ENCODE data around the gene SUGCT. TPM values are rescaled to one million over a fixed set of nuclear protein-coding genes. Genes with fewer than 3 reads are reported as not detected.

Gene SUGCT
- total and polyA plus RNA-seq, 2 of the 8 experiments (the other 6 are each of a cell fraction or from before 2014, with no cell fraction given), result 2.8 to 5.4 TPM

GRCh38 chr7:40489844-40490602 lies 355.2 kb downstream of the SUGCT start:
- WGBS, 2 experiments (ENCODE audit: extremely low coverage in 1 of 2, insufficient coverage in 1 of 2, insufficient read length in 1 of 2, insufficient replicate concordance in 2 of 2, low coverage in 1 of 2, low lambda C conversion rate in 2 of 2, missing lambda C conversion rate in 1 of 2), result 82% methylated on average over 2 of the region's 2 CpGs; no CpG with 5 or more reads in 1 of the 2 experiments
- POLR2A ChIA-PET (ENCODE audit: partially characterized antibody), result no interaction called here

More at GRCh38 chr7:40489844-40490602, 355.2 kb downstream of the SUGCT start:
- no peak overlapping the region for H3K18ac ChIP-seq (ENCODE audit: extremely low read depth, low read length)
- H2BK15ac ChIP-seq (ENCODE audit: low read length), result no peak overlapping the region
- H4K20me1 ChIP-seq (replicated peaks in 1 of 2; ENCODE audit: control insufficient read depth in 1 of 2, insufficient read depth in 2 of 2, low read length in 2 of 2), result no peaks in the 10 kb centered on the region
- no peaks in the 10 kb centered on the region for H3K27me3 ChIP-seq (replicated peaks in 1 of 4; ENCODE audit: control insufficient read depth in 3 of 4, extremely low read depth in 1 of 4, insufficient read depth in 3 of 4, low read length in 3 of 4)
- no peaks in the 10 kb centered on the region for H3K36me3 ChIP-seq (ENCODE audit: control insufficient read depth in 2 of 4, insufficient read depth in 4 of 4, low read length in 3 of 4)
- H3K27ac ChIP-seq (ENCODE audit: low read depth, low read length), result no peak overlapping the region
- no peak overlapping the region for H3K14ac ChIP-seq (ENCODE audit: insufficient read length)
- no peak overlapping the region for H2BK5ac ChIP-seq (ENCODE audit: low read depth, low read length)
- no peak overlapping the region for H3K4me2 ChIP-seq (ENCODE audit: insufficient read depth in 1 of 2, low read depth in 2 of 2, low read length in 2 of 2)
- H3K79me2 ChIP-seq (ENCODE audit: control insufficient read depth in 1 of 2, insufficient read depth in 2 of 2, low read length in 2 of 2), result no peaks in the 10 kb centered on the region
- no peak for TF ChIP-seq CREB1 (IDR thresholded peaks at IDR 0.05)
- TF ChIP-seq RAD21 (IDR thresholded peaks at IDR 0.05 in 1 of 2, conservative IDR thresholded peaks at IDR 0.05 in 1 of 2; ENCODE audit: low read depth in 2 of 2, low read length in 2 of 2), result peak in 1 of 2 experiments; percentile 36; a peak in 2 of 4 replicates
- TF ChIP-seq CTCF (IDR thresholded peaks at IDR 0.05; ENCODE audit: control extremely low read depth in 1 of 3, insufficient read depth in 1 of 3, low read depth in 1 of 3, low read length in 3 of 3), result peak in 2 of 3 experiments; percentile 4 to 13; a peak in 1 of 4 replicates
- H3K56ac ChIP-seq (replicated peaks; ENCODE audit: insufficient read length, low read depth, low read length), result no peak overlapping the region
- H3K4me1 ChIP-seq (replicated peaks in 1 of 4; ENCODE audit: control insufficient read depth in 3 of 4, insufficient read depth in 4 of 4, low read length in 3 of 4), result no peaks in the 10 kb centered on the region
- H2BK20ac ChIP-seq (ENCODE audit: low read length), result no peak overlapping the region
- DNase-seq (ENCODE audit: low read depth in 1 of 2, low spot score in 2 of 2) (no peak), FAIRE-seq (no peak)
- CTCF ChIA-PET (ENCODE audit: partially characterized antibody), result interaction anchor here (0.6 to 2.0 kb wide), 2 partner anchors 115 to 710 kb away, joined by 4 read pairs; no protein-coding TSS in a partner anchor
- H3K4ac ChIP-seq (replicated peaks; ENCODE audit: insufficient read length, low read depth, low read length), result no peak overlapping the region
- H3K9ac ChIP-seq (replicated peaks in 1 of 4; ENCODE audit: extremely low read depth in 1 of 4, low read depth in 3 of 4, low read length in 3 of 4), result no peak overlapping the region
- H3K79me1 ChIP-seq (ENCODE audit: low read depth, low read length), result no peaks in the 10 kb centered on the region
- H2AFZ ChIP-seq (ENCODE audit: low read length), result no peak overlapping the region
- H3K23me2 ChIP-seq (ENCODE audit: low read depth, low read length), result no peaks in the 10 kb centered on the region
- no peak overlapping the region for H2BK120ac ChIP-seq (replicated peaks; ENCODE audit: low read depth, low read length)
- no peaks in the 10 kb centered on the region for H3K9me3 ChIP-seq (ENCODE audit: insufficient read depth in 2 of 2, low read depth in 1 of 2, low read length in 1 of 2)
- no peak overlapping the region for H4K5ac ChIP-seq (ENCODE audit: insufficient read length, low read depth, low read length)
- H2AK5ac ChIP-seq (ENCODE audit: low read depth, low read length), result no peak overlapping the region
- H4K8ac ChIP-seq (ENCODE audit: extremely low read depth, insufficient read depth, low read length), result no peak overlapping the region
- no peak overlapping the region for H3K23ac ChIP-seq (ENCODE audit: insufficient read length)
- no peak overlapping the region for H2BK12ac ChIP-seq (ENCODE audit: low read depth, low read length)
- no peak overlapping the region for H3K4me3 ChIP-seq (ENCODE audit: extremely low read depth in 1 of 4, insufficient read depth in 2 of 4, low read depth in 3 of 4, low read length in 4 of 4)
- no peak overlapping the region for H4K91ac ChIP-seq (replicated peaks; ENCODE audit: insufficient read length, low read length)
